ENCODE data around the gene PTPRQ.

- TF ChIP-seq POLR2A (IDR thresholded peaks at IDR 0.05; ENCODE audit: extremely low read depth, insufficient read length) = no peak
- TF ChIP-seq CTCF (IDR thresholded peaks at IDR 0.05; ENCODE audit: low read depth, low read length) = no peak
- no peak for TF ChIP-seq MAX (IDR thresholded peaks at IDR 0.05; ENCODE audit: low read depth, low read length)
- TF ChIP-seq MYC (IDR thresholded peaks at IDR 0.05; ENCODE audit: low read depth, low read length) = no peak
These were observed 49.4 kb downstream of the PTPRQ start for GRCh38 chr12:80493466-80493865.
